H9 (cell line): Measurements from ENCODE around the gene ECE2. TPM values are rescaled to one million over a fixed set of nuclear protein-coding genes. Genes with fewer than 3 reads are reported as not detected.

Experiments
- DNase-seq: peaks from one replicate; pipeline ENCODE4 v3.0.0-alpha.2; 2017
- H2AFZ ChIP-seq: one replicate; pipeline ENCODE4 v1.6.1; 2013; ENCODE audit warnings: mild to moderate bottlenecking, low read length, control low read depth, moderate library complexity
- H2AK5ac ChIP-seq: 2 replicates; pipeline ENCODE4 v1.6.1; 2013; ENCODE audit warnings: low read length, control low read depth, mixed read lengths; ENCODE audit not compliant: insufficient read length
- H2BK120ac ChIP-seq: one replicate; pipeline ENCODE4 v1.6.1; 2013; ENCODE audit warnings: low read depth, mild to moderate bottlenecking, low read length, control low read depth, inconsistent platforms; ENCODE audit not compliant: poor library complexity, severe bottlenecking
- H2BK12ac ChIP-seq: 2 replicates; pipeline ENCODE4 v1.6.1; 2013; ENCODE audit warnings: low read length, control low read depth, mixed read lengths, low read depth; ENCODE audit not compliant: insufficient read length
- H2BK15ac ChIP-seq: 2 replicates; pipeline ENCODE4 v1.6.1; 2013; ENCODE audit warnings: low read depth, low read length, control low read depth
- H2BK20ac ChIP-seq: one replicate; pipeline ENCODE4 v1.6.1; 2013; ENCODE audit warnings: low read depth, mild to moderate bottlenecking, low read length, control low read depth, inconsistent platforms; ENCODE audit not compliant: poor library complexity, severe bottlenecking
- H2BK5ac ChIP-seq: 2 replicates; pipeline ENCODE4 v1.6.1; 2013; ENCODE audit warnings: low read length, control low read depth, mixed read lengths; ENCODE audit not compliant: insufficient read length
- H3K14ac ChIP-seq: 2 replicates; pipeline ENCODE4 v1.6.1; 2013; ENCODE audit warnings: low read length, control low read depth; ENCODE audit not compliant: insufficient read depth
- H3K18ac ChIP-seq: 2 replicates; pipeline ENCODE4 v1.6.1; 2013; ENCODE audit warnings: low read depth, mild to moderate bottlenecking, mixed read lengths, low read length, control low read depth; ENCODE audit not compliant: insufficient read length
- H3K23ac ChIP-seq: 2 replicates; pipeline ENCODE4 v1.6.1; 2013; ENCODE audit warnings: low read length, control low read depth, mixed read lengths, low read depth; ENCODE audit not compliant: insufficient read length
- H3K23me2 ChIP-seq: 2 replicates; pipeline ENCODE4 v1.6.1; 2013; ENCODE audit warnings: low read depth, mild to moderate bottlenecking, mixed read lengths, low read length, control low read depth; ENCODE audit not compliant: insufficient read length, poor library complexity, severe bottlenecking
- H3K27ac ChIP-seq: 2 replicates; pipeline ENCODE4 v1.5.1; 2013; ENCODE audit warnings: low read length, control low read depth, mixed read lengths, low read depth; ENCODE audit not compliant: insufficient read length
- H3K27me3 ChIP-seq: 2 replicates; pipeline ENCODE4 v1.6.1; 2013; ENCODE audit warnings: low read length, control low read depth, inconsistent platforms; ENCODE audit not compliant: insufficient read depth
- H3K4ac ChIP-seq: 2 replicates; pipeline ENCODE4 v1.6.1; 2013; ENCODE audit warnings: low read depth, mild to moderate bottlenecking, control low read depth, inconsistent platforms, low read length, moderate library complexity
- H3K4me1 ChIP-seq: 2 replicates; pipeline ENCODE4 v1.6.1; 2013; ENCODE audit warnings: low read length, control low read depth, inconsistent platforms; ENCODE audit not compliant: insufficient read depth
- H3K4me2 ChIP-seq: 2 replicates; pipeline ENCODE4 v1.6.1; 2013; ENCODE audit warnings: low read length, control low read depth, mixed read lengths; ENCODE audit not compliant: insufficient read length, insufficient read depth
- H3K56ac ChIP-seq: 2 replicates; pipeline ENCODE4 v1.6.1; 2013; ENCODE audit warnings: low read depth, mild to moderate bottlenecking, mixed read lengths, low read length, control low read depth; ENCODE audit not compliant: insufficient read length
- H3K79me1 ChIP-seq: 2 replicates; pipeline ENCODE4 v1.6.1; 2013; ENCODE audit warnings: low read depth, mild to moderate bottlenecking, moderate library complexity, low read length, control low read depth, inconsistent platforms; ENCODE audit not compliant: insufficient read depth, poor library complexity, severe bottlenecking
- H3K79me2 ChIP-seq: 2 replicates; pipeline ENCODE4 v1.6.1; 2013; ENCODE audit warnings: low read length, control low read depth, inconsistent platforms; ENCODE audit not compliant: insufficient read depth
- H3K9ac ChIP-seq: 2 replicates; pipeline ENCODE4 v1.6.1; 2013; ENCODE audit warnings: low read length, control low read depth, mixed read lengths; ENCODE audit not compliant: insufficient read length; ENCODE audit errors: extremely low read depth
- H3K9me3 ChIP-seq: one replicate; pipeline ENCODE4 v1.6.1; 2013; ENCODE audit warnings: low read depth, low read length, inconsistent platforms; ENCODE audit not compliant: control insufficient read depth
- H3T11ph ChIP-seq: one replicate; pipeline ENCODE4 v1.6.1; 2013; ENCODE audit warnings: mild to moderate bottlenecking, low read length, control low read depth, inconsistent platforms
- H4K20me1 ChIP-seq: one replicate; pipeline ENCODE4 v1.6.1; 2013; ENCODE audit not compliant: control insufficient read depth, insufficient read length, insufficient read depth
- H4K5ac ChIP-seq: 2 replicates; pipeline ENCODE4 v1.6.1; 2013; ENCODE audit warnings: low read depth, mild to moderate bottlenecking, mixed read lengths, low read length, control low read depth; ENCODE audit not compliant: insufficient read length
- H4K8ac ChIP-seq: replicated peaks from 2 replicates; pipeline ENCODE4 v1.6.1; 2013; ENCODE audit warnings: low read length, control low read depth, mixed read lengths, low read depth; ENCODE audit not compliant: insufficient read length
- H4K91ac ChIP-seq: 2 replicates; pipeline ENCODE4 v1.6.1; 2013; ENCODE audit warnings: low read depth, mild to moderate bottlenecking, moderate library complexity, mixed read lengths, low read length, control low read depth; ENCODE audit not compliant: insufficient read length
- H3K27ac Mint-ChIP-seq, 3 experiments: 2 replicates in 2 of 3; 3 replicates in 1 of 3; pipeline ENCODE4 v1.8.0; 2020 to 2021; ENCODE audit warnings: mixed read lengths in 3 of 3, mild to moderate bottlenecking in 1 of 3, moderate library complexity in 1 of 3
- H3K27me3 Mint-ChIP-seq: 2 replicates; pipeline ENCODE4 v1.8.0; 2021; ENCODE audit warnings: low read depth, mild to moderate bottlenecking, moderate library complexity, mixed read lengths
- H3K36me3 Mint-ChIP-seq, 3 experiments: 2 replicates in 2 of 3; 3 replicates in 1 of 3; pipeline ENCODE4 v1.8.0; 2020 to 2021; ENCODE audit warnings: low read depth in 3 of 3, mixed read lengths in 3 of 3; ENCODE audit not compliant: insufficient read depth in 1 of 3
- H3K4me1 Mint-ChIP-seq, 2 experiments: 2 replicates each; pipeline ENCODE4 v1.8.0; 2020; ENCODE audit warnings: mixed read lengths in 2 of 2
- H3K4me3 Mint-ChIP-seq, 2 experiments: 2 replicates in 1 of 2; 3 replicates in 1 of 2; pipeline ENCODE4 v1.8.0; 2020 to 2021; ENCODE audit warnings: mild to moderate bottlenecking in 2 of 2, mixed read lengths in 2 of 2, moderate library complexity in 1 of 2
- H3K9me3 Mint-ChIP-seq, 2 experiments: 2 replicates in 1 of 2; 3 replicates in 1 of 2; pipeline ENCODE4 v1.8.0; 2020; ENCODE audit warnings: mild to moderate bottlenecking in 2 of 2, mixed read lengths in 2 of 2, moderate library complexity in 1 of 2
- CTCF ChIP-seq: fragments of 200-600 bp; sonication (generic); conservative IDR thresholded peaks from 3 replicates; pipeline ENCODE4 v1.8.0; 2021; ENCODE audit warnings: antibody characterized with exemption, mild to moderate bottlenecking
- WGBS: extraction: QIAGEN DNeasy Blood & Tissue Kit; methylation state at CpG from one replicate; pipeline ENCODE4 v1.1.7; 2013; ENCODE audit warnings: missing lambda C conversion rate, low lambda C conversion rate, mixed read lengths; ENCODE audit not compliant: insufficient read length; ENCODE audit errors: extremely low coverage; 5-methylcytosine and 5-hydroxymethylcytosine counted together
- total RNA-seq: library from RNA; stranded (reverse); gene quantifications from 2 replicates; pipeline ENCODE4 v1.2.1, GENCODE V29; 2021

The ECE2 gene
- total RNA-seq, 1 experiment from 2014 or later, result not detected

- no peak overlapping the region for H3K56ac ChIP-seq
- no peak overlapping the region for H2AFZ ChIP-seq
- Mint-ChIP-seq H3K27me3 (peaks cover 8% of the 10 kb centered on the region), H3K4me1 (peaks cover 9 to 11% of the 10 kb centered on the region in 2 experiments), H3K36me3 (peaks cover 11 to 14% (median 12%) of the 10 kb centered on the region in 3 experiments; a peak in 6 of 7 replicates), H3K4me3 (no peak overlapping the region), H3K9me3 (no peaks in the 10 kb centered on the region; a peak in 1 of 5 replicates), H3K27ac (no peak overlapping the region)
- H3K9ac ChIP-seq, result no peak overlapping the region
- no peak overlapping the region for H4K8ac ChIP-seq
- no peaks in the 10 kb centered on the region for H3K9me3 ChIP-seq
- TF ChIP-seq CTCF, result no peak
- H3K79me2 ChIP-seq, result peaks cover 11% of the 10 kb centered on the region; the same call in 1 of the 2 replicates
- no peaks in the 10 kb centered on the region for H4K20me1 ChIP-seq
- H3T11ph ChIP-seq, result no peak overlapping the region
- H4K91ac ChIP-seq, result no peak overlapping the region
- no peaks in the 10 kb centered on the region for H3K4me1 ChIP-seq
- WGBS, result no CpG with 5 or more reads among the region's 3 CpGs
- H2BK120ac ChIP-seq, result no peak overlapping the region
- H3K23me2 ChIP-seq, result peaks cover 6% of the 10 kb centered on the region
- H3K79me1 ChIP-seq, result no peaks in the 10 kb centered on the region
- H2BK15ac ChIP-seq, result no peak overlapping the region
- H2BK20ac ChIP-seq, result no peak overlapping the region
- no peak overlapping the region for H3K4me2 ChIP-seq
- no peak for DNase-seq
- H3K14ac ChIP-seq, result no peak overlapping the region
- no peak overlapping the region for H3K23ac ChIP-seq
- no peak overlapping the region for H3K18ac ChIP-seq
- no peaks in the 10 kb centered on the region for H3K27me3 ChIP-seq
- no peak overlapping the region for H2BK5ac ChIP-seq
- H2BK12ac ChIP-seq, result no peak overlapping the region
- no peak overlapping the region for H3K4ac ChIP-seq
- no peak overlapping the region for H3K27ac ChIP-seq
- no peak overlapping the region for H4K5ac ChIP-seq
- H2AK5ac ChIP-seq, result no peak overlapping the region
Observed at GRCh38 chr3:184295771-184296170, 19.9 kb downstream of the ECE2 start.
